PFSK-1 (cell line): ENCODE measurements around the gene POLR1A.

Experiments
- FOXP2 ChIP-seq: optimal IDR thresholded peaks from 2 replicates; pipeline ENCODE3; 2011; ENCODE audit warnings: borderline replicate concordance, control low read depth, inconsistent platforms; ENCODE audit not compliant: insufficient read depth; ENCODE audit errors: extremely low read length, extremely low read depth
- POLR2AphosphoS5 ChIP-seq: IDR thresholded peaks from 2 replicates; pipeline ENCODE4 v1.6.1; 2012; ENCODE audit warnings: low read depth, mild to moderate bottlenecking, control low read depth, low read length, moderate library complexity
- SIN3A ChIP-seq: IDR thresholded peaks from 2 replicates; pipeline ENCODE4 v1.6.1; 2012; ENCODE audit warnings: mild to moderate bottlenecking, low read length, moderate library complexity, borderline replicate concordance; ENCODE audit not compliant: insufficient read depth
- TAF1 ChIP-seq: IDR thresholded peaks from 2 replicates; pipeline ENCODE4 v1.6.1; 2012; ENCODE audit warnings: low read length, control low read depth, borderline replicate concordance; ENCODE audit not compliant: insufficient read depth
- TF ChIP-seq, protein P1 (sequence below), 2 experiments: IDR thresholded peaks; 2 replicates each; pipeline versions ENCODE4 v1.6.1 to v1.8.0; 2011 to 2012; ENCODE audit warnings: low read depth in 2 of 2, low read length in 2 of 2, control low read depth in 1 of 2, inconsistent platforms in 1 of 2, mild to moderate bottlenecking in 1 of 2, moderate library complexity in 1 of 2; ENCODE audit not compliant: insufficient read depth in 1 of 2

DNA sequence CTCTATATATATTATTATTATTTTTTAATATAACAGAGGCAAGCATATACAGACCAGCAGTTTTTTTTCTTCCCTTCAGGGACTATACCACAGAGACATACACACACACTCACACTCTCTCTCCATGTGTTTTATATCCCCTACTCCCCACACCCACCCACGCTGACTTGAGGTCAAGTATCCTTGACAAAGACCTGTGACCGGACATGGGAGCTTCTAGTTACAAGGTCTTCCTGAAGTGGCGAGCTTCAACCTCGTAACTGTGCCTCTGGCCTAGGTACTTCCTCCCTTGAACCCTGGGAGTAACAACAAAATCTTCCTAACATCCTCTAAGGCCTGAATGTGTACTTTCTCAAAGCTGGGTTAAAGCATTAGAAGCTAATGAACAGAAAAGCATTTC lies 52.5 kb downstream of the POLR1A start:
- no peak for TF ChIP-seq POLR2AphosphoS5
- no peak for TF ChIP-seq SIN3A
- TF ChIP-seq TAF1: no peak
- TF ChIP-seq, protein P1, sequence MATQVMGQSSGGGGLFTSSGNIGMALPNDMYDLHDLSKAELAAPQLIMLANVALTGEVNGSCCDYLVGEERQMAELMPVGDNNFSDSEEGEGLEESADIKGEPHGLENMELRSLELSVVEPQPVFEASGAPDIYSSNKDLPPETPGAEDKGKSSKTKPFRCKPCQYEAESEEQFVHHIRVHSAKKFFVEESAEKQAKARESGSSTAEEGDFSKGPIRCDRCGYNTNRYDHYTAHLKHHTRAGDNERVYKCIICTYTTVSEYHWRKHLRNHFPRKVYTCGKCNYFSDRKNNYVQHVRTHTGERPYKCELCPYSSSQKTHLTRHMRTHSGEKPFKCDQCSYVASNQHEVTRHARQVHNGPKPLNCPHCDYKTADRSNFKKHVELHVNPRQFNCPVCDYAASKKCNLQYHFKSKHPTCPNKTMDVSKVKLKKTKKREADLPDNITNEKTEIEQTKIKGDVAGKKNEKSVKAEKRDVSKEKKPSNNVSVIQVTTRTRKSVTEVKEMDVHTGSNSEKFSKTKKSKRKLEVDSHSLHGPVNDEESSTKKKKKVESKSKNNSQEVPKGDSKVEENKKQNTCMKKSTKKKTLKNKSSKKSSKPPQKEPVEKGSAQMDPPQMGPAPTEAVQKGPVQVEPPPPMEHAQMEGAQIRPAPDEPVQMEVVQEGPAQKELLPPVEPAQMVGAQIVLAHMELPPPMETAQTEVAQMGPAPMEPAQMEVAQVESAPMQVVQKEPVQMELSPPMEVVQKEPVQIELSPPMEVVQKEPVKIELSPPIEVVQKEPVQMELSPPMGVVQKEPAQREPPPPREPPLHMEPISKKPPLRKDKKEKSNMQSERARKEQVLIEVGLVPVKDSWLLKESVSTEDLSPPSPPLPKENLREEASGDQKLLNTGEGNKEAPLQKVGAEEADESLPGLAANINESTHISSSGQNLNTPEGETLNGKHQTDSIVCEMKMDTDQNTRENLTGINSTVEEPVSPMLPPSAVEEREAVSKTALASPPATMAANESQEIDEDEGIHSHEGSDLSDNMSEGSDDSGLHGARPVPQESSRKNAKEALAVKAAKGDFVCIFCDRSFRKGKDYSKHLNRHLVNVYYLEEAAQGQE (IDR thresholded peaks at IDR 0.05; ENCODE audit: insufficient read depth in 1 of 2, low read depth in 2 of 2, low read length in 2 of 2): no peak
- no peak for TF ChIP-seq FOXP2
